Pons (tissue), 1 donor: ENCODE measurements around the gene AIFM3.

Experiments used
- DNase-seq: peaks from one replicate; pipeline ENCODE4 v3.0.0-alpha.2; 2016; ENCODE audit warnings: low spot score

Gene AIFM3

DNA sequence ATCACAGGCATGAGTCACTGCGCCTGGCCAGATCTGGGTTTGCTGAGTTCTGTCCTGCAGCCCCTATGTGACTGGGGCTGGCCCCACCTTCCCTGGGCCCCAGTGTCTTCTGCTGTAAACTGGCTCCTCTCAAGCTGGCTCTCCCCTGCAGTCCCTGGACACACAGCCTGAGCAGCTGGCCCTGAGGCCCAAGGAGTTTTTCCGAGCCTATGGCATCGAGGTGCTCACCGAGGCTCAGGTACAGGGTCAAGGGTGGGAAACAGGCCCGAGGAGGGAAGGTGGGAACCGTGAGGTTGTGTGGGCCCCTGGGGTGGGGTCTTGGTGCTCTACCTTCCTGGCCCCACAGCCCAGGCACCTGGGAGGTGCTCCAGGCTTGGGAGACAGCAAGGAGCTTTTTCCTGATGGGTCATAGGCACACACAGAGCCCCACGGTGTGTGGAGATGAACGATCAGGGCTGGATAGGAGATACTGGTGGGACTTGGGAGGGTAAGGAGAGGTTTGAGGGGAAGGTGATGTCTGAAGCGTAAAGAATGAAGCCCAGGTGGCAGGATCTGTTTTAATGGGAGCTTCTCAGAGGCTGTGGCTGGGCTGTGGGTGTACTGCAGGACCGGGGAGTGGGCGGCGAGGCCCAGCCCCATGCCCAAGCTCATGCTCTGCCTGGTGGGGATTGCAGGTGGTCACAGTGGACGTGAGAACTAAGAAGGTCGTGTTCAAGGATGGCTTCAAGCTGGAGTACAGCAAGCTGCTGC lies 8.7 kb downstream of the AIFM3 start:
- no peak for DNase-seq

DNA sequence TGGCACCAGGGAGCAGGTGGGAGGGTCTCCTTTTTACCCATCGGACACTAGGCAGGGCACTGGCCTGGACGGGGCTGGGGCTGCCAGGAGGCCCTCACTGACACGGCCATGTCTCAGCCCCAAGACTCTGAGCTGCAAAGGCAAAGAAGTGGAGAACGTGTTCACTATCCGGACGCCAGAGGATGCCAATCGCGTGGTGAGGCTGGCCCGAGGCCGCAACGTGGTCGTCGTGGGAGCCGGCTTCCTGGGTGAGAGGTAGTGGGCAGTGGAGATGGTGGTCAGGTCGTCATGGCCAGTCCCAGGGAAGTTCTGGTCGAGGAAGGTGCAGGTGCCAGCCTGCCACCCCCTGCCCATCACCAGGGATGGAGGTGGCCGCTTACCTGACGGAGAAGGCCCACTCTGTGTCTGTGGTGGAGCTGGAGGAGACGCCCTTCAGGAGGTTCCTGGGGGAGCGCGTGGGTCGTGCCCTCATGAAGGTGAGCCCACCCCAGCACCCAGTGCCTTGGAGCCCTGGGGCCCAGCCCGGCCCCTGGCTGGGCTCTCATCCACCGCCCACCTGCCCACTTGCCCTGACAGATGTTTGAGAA lies 9.3 kb downstream of the AIFM3 start:
- no peak for DNase-seq

DNA sequence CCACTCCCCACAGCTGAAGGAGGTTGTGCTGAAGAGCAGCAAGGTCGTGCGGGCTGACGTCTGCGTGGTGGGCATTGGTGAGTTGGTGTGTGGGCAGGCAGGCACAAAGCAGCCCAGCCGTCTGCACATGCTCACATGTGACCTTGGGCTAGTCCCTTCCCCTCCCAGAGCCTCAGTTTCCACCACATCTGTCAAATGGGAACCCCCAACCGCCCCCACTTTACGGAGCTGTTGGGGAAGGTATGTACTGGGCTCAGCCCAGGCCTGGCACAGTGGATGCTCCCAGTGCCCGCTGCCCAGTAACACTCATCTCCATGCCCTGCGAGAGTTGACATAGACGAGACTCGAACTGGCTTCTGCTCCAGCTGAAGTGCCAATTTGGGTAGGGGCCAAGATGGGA lies 10.0 kb downstream of the AIFM3 start:
- no peak for DNase-seq

DNA sequence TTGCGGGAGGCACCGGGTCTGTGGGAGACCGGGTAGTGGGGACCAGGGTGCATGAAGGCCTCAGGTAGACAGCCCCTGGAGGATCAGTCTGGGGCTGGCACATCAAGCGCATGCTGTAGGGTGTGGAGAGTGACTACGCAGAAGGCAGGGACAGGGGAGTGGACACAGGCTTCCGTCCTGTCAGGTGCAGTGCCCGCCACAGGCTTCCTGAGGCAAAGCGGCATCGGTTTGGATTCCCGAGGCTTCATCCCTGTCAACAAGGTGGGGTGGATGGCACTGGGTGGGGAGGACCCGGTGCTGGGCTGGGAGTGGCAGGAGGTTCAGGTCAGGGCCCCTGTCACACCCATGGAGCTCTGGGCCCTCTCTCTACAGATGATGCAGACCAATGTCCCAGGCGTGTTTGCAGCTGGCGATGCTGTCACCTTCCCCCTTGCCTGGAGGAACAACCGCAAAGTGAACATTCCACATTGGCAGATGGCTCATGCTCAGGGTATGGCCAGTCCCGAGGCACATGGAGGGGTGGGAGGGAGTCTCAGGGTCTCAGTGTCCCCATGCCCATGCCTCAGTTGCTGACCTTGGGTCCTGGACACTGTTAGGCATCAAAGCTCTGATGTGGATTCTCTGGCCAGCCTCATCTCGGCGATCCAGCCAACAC lies 10.6 kb downstream of the AIFM3 start:
- no peak for DNase-seq

DNA sequence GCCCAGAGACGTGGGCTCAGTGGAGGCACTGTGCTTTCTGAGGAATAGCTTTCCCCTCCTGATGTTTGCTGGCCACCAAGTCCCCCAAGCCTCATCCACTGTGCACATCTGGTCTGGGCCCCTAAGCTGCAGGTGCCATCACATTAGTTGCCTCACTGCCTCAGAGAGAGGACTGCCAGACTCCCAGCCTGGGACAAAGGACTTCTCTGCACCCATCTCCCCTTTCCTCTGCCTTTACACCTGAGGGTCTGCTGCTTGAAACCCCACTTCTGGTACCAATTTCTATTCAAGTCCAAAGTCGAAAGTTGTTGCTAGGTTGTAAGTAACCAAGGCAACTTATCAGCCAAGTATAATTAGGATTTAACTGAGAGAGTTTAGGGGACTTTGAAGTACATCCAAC lies 11.4 kb downstream of the AIFM3 start:
- no peak for DNase-seq

DNA sequence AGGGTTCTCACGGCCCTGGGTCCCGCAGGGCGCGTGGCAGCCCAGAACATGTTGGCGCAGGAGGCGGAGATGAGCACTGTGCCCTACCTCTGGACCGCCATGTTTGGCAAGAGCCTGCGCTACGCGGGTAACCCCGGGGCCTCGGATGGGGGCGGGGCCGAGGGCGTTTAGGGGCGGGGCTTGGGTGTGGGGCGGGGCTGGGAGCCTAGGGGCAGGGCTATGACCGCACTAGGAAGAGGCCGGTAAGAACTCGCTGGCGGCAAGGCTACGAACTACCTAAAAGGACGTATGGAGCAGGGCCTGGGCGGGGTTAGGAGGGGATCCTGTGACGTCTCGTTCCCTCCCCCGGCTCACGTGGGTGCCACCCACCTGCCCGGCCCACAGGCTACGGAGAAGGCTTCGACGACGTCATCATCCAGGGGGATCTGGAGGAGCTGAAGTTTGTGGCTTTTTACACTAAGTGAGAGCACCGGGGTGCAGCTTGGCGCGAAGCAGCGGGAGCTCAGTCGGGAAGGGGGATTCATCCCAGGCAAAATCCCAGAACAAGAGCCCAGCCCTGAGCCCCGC lies 12.3 kb downstream of the AIFM3 start:
- no peak for DNase-seq

- no peak for DNase-seq
Measured at GRCh38 chr22:20979940-20980453, 12.9 kb downstream of the AIFM3 start.

DNA sequence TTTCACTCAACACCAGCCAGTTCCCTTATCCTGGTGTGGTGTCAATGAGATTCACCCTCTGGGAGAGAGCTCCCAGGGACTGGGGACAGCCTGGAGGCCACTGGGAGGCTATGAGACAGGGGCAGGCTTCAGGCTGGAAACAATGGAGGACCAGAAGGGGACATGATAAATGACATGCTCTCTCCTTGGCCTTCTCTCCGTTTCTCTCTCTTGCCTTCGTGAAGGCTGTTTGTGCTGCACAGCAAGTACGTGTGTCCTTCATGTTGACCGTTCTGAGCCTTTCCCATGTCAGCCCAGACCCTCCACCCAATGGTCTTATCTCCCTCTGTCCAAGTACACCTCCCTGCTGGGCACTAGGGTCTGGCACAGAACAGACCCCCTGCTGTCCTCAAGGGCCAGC lies 13.5 kb downstream of the AIFM3 start:
- no peak for DNase-seq

- no peak for DNase-seq
Measured at GRCh38 chr22:20980938-20981722, 14.1 kb downstream of the AIFM3 start.

GRCh38 chr22:20981787-20982562 lies 14.9 kb downstream of the AIFM3 start, which contains the start of gene LZTR1:
Gene LZTR1, plus strand, starts transcription at chr22:20982297. Its CDS starts 75 bp downstream, at chr22:20982372.
- DNase-seq: peak; percentile 78

- no peak for DNase-seq
Measured at GRCh38 chr22:20982563-20982882, 15.5 kb downstream of the AIFM3 start.

- DNase-seq: no peak
Measured at GRCh38 chr22:20983081-20983771, 16.2 kb downstream of the AIFM3 start.

GRCh38 chr22:20985720-20986119 lies 18.7 kb downstream of the AIFM3 start:
- no peak for DNase-seq

DNA sequence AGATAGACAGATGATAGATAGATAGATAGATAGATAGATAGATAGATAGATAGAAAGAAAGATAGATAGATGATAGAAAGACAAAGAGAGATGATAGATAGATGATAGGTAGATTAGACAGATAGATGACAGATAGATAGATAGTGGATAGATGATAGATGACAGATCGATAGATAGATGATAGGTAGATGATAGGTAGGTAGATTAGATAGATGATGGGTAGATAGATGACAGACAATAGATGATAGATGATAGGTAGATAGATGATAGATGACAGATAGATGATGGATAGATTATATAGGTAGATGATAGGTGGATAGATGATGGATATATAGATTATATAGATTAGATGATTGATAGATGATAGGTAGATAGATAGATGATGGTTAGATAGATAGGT lies 19.3 kb downstream of the AIFM3 start:
- DNase-seq: no peak

DNA sequence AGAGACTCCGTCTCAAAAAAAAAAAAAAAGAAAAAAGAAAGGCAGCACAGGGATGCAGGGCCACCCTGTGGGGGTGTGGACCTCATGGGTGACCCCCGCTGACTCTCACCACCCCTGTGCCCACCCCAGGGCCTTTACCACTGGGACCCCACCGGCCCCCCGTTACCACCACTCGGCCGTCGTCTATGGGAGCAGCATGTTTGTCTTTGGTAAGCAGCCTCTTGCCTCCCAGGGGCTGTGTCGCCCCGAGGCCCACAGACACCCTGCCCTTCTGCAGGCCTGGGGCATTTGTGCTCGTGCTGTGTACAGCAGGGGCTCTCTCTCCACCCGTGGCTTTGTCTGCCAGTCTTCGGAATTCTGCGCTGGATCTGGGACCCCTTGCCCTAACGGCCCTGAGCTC lies 20.3 kb downstream of the AIFM3 start:
- DNase-seq: no peak

DNA sequence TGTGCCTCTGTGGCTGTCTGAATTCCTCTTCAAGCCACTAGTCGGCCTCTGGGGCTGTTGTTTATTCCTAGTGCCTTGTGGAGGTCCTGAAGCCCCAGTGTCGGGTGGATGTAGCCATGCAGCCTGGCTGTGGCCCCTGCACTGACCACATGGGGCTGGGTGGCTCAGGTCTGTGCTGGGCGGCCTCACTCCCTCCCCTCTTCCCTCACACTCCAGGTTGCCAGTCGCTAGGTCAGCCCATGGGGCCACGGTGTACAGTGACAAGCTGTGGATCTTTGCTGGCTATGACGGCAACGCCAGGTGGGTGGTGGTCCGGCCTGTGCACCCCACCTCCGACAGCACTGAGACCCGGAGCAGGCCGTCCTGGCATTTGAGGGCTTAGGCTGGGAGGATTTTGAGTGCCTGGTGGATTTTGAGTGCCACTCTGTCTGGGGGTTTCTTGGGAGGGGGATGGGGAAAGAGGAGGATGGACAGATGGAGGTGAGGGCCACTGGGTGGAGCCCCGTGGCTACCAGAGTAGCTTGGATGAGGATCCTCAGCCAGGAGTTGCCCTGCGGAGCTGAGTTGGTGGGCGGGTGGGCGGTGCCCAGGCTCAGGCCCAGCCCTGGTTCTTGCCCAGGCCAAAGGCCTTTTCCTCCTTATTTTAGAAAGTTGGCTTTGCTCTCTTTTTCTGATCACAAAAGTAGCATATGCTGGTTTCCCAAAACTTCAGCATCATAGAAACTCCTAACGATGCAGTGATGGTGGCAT lies 21.7 kb downstream of the AIFM3 start:
- DNase-seq: no peak

DNA sequence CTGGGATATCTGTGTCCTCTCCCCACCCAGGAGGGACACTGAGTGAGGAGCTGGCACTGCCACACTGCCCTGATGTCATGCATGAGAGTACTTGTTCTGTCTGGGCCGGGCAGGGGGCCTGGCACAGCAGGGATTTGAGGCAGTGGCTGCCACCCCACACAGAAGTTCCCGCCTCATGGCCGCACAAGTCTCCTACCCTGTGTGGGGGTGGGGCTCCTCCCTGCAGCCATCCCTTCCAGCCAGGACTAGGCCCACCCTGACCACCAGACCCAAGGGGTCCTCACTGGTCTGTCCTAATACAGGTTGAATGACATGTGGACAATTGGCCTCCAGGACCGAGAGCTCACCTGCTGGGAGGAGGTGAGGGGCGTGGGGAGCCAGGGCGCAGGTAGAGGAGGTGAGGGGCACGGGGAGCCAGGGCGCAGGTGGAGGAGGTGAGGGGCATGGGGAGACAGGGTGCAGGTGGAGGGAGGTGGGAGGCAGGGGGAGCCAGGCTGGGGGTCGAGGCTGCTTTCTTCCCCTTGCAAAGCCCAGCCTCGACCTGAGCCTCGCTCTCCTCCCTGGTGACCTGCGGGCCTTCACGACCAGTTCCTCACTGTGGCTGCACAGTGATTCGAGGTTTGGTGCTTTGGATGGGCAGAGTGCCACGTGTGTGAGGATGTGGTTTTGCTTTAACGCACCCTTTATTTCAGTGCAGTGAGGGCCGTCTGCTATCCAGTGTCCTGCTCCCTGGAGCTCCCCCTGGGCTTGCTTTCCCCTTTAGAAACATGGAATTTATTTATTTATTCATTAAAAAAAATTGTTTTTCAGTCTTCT lies 22.5 kb downstream of the AIFM3 start:
- no peak for DNase-seq

GRCh38 chr22:20990184-20991180 lies 23.4 kb downstream of the AIFM3 start:
- no peak for DNase-seq
